Peyer's patch (tissue), 4 donors: ENCODE results near the gene IRAK1. TPM values are rescaled to one million over a fixed set of nuclear protein-coding genes. Genes with fewer than 3 reads are reported as not detected.

Experiments
- DNase-seq, 3 donors: peaks; one replicate each; pipeline ENCODE4 v3.0.0-alpha.2; 2017 to 2019
- H3K27ac ChIP-seq, 4 donors: fragments of 200-600 bp; sonication (generic); one replicate each; pipeline ENCODE4 v1.5.1; 2016 to 2019
- H3K27me3 ChIP-seq, 2 donors: fragments of 200-600 bp; sonication (generic); one replicate each; pipeline ENCODE4 v1.5.1; 2019
- H3K36me3 ChIP-seq, 3 donors: fragments of 200-600 bp; sonication (generic); one replicate each; pipeline ENCODE4 v1.5.1; 2016 to 2019
- H3K4me1 ChIP-seq, 4 donors: fragments of 200-600 bp; sonication (generic); one replicate each; pipeline ENCODE4 v1.5.1; 2016 to 2019
- H3K4me3 ChIP-seq, 4 donors: fragments of 200-600 bp; sonication (generic); 1 replicate in 3 of 4; 2 replicates in 1 of 4; pipeline ENCODE4 v1.5.1; 2016 to 2019; ENCODE audit warnings: mild to moderate bottlenecking in 1 of 4
- H3K9me3 ChIP-seq, 4 donors: fragments of 200-600 bp; sonication (generic); one replicate each; pipeline ENCODE4 v1.5.1; 2016 to 2019; ENCODE audit warnings: mild to moderate bottlenecking in 1 of 4
- CTCF ChIP-seq, 6 experiments: fragments of 450-650 bp in 4 of 6; fragments of 200-600 bp in 2 of 6; sonication (generic) in 1 of 6; IDR thresholded peaks; one replicate each; pipeline ENCODE4 v1.5.1; 2017 to 2019; ENCODE audit warnings: antibody characterized with exemption in 6 of 6, mild to moderate bottlenecking in 3 of 6, moderate library complexity in 1 of 6
- POLR2A ChIP-seq, 2 donors: fragments of 450-650 bp; IDR thresholded peaks; one replicate each; pipeline ENCODE4 v1.5.1; 2017; ENCODE audit warnings: antibody characterized with exemption in 2 of 2, mild to moderate bottlenecking in 2 of 2, moderate library complexity in 2 of 2
- total RNA-seq, 4 donors: library from RNA; depleted of rRNA; stranded (reverse); fragments of >200 nt; gene quantifications; one replicate each; pipeline ENCODE4 v1.1.0, GENCODE V29; 2016

Gene IRAK1
- total RNA-seq, 4 donors from 2014 or later, result 111 to 150 (median 122) TPM

GRCh38 chrX:154056770-154057241, 37.1 kb upstream of the IRAK1 start:
- peak in 2 of 3 donors; percentile 53 to 73 for DNase-seq
- Histone ChIP-seq H3K4me1 (peaks cover 0 to 5% (median 0%) of the 10 kb centered on the region in 4 donors), H3K9me3 (no peaks in the 10 kb centered on the region), H3K27me3 (no peaks in the 10 kb centered on the region), H3K36me3 (no peaks in the 10 kb centered on the region), H3K4me3 (no peak overlapping the region), H3K27ac (peak overlapping the region in 2 of 4 donors; percentile 42 to 67)
- TF ChIP-seq CTCF (IDR thresholded peaks at IDR 0.05), result no peak
- TF ChIP-seq POLR2A (IDR thresholded peaks at IDR 0.05), result no peak

- H3K9me3 ChIP-seq, result no peaks in the 10 kb centered on the region
- H3K4me3 ChIP-seq, result no peak overlapping the region
- no peak overlapping the region for H3K27ac ChIP-seq
- peaks cover 0 to 5% (median 0%) of the 10 kb centered on the region in 4 donors for H3K4me1 ChIP-seq
- no peaks in the 10 kb centered on the region for H3K36me3 ChIP-seq
- peak in 2 of 3 donors; percentile 83 to 91 for DNase-seq
- TF ChIP-seq POLR2A (IDR thresholded peaks at IDR 0.05) (no peak), CTCF (IDR thresholded peaks at IDR 0.05) (peak; percentile 10 to 67 (median 52))
- no peaks in the 10 kb centered on the region for H3K27me3 ChIP-seq
Measured at GRCh38 chrX:154051201-154051810, 31.6 kb upstream of the IRAK1 start.

- Histone ChIP-seq H3K4me1 (peaks cover 0 to 5% (median 0%) of the 10 kb centered on the region in 4 donors), H3K27ac (peak overlapping the region in 1 of 4 donors; percentile 25), H3K4me3 (no peak overlapping the region), H3K9me3 (no peaks in the 10 kb centered on the region), H3K27me3 (no peaks in the 10 kb centered on the region), H3K36me3 (no peaks in the 10 kb centered on the region)
- no peak for DNase-seq
- TF ChIP-seq CTCF (IDR thresholded peaks at IDR 0.05) (no peak), POLR2A (IDR thresholded peaks at IDR 0.05) (no peak)
Measured at GRCh38 chrX:154050113-154050495, 30.4 kb upstream of the IRAK1 start.

- Histone ChIP-seq H3K4me3 (no peak overlapping the region), H3K4me1 (peaks cover 0 to 5% (median 0%) of the 10 kb centered on the region in 4 donors), H3K27me3 (no peaks in the 10 kb centered on the region), H3K9me3 (no peaks in the 10 kb centered on the region), H3K36me3 (no peaks in the 10 kb centered on the region), H3K27ac (no peak overlapping the region)
- TF ChIP-seq POLR2A (IDR thresholded peaks at IDR 0.05) (no peak), CTCF (IDR thresholded peaks at IDR 0.05) (no peak)
- DNase-seq, result no peak
Measured at GRCh38 chrX:154049209-154050112, 29.8 kb upstream of the IRAK1 start.

GRCh38 chrX:154048398-154048797, 28.7 kb upstream of the IRAK1 start:
- Histone ChIP-seq H3K4me1 (peaks cover 0 to 5% (median 0%) of the 10 kb centered on the region in 4 donors), H3K9me3 (no peaks in the 10 kb centered on the region), H3K36me3 (no peaks in the 10 kb centered on the region), H3K4me3 (no peak overlapping the region), H3K27ac (no peak overlapping the region), H3K27me3 (no peaks in the 10 kb centered on the region)
- DNase-seq, result no peak
- TF ChIP-seq CTCF (IDR thresholded peaks at IDR 0.05) (no peak), POLR2A (IDR thresholded peaks at IDR 0.05) (no peak)
